GM23338 (cell line): ENCODE measurements around the gene HSP90B1. TPM values are rescaled to one million over a fixed set of nuclear protein-coding genes. Genes with fewer than 3 reads are reported as not detected.

Source experiments
- ATAC-seq: fragments of 200-7000 bp; cut with Tn5 transposase; 3 replicates; pipeline ENCODE4 v1.9.1; 2020
- DNase-seq: peaks from one replicate; pipeline ENCODE4 v3.0.0-alpha.2; 2015; ENCODE audit warnings: low spot score
- H2AFZ ChIP-seq: fragments of 200-600 bp; sonication (generic); 2 replicates; pipeline ENCODE4 v1.8.0; 2016; ENCODE audit warnings: antibody characterized with exemption, mild to moderate bottlenecking, moderate library complexity
- H3F3A ChIP-seq: fragments of 200-600 bp; sonication (generic); replicated peaks from 2 replicates; pipeline ENCODE4 v1.8.0; 2017; ENCODE audit warnings: antibody characterized with exemption, mixed run types, low read depth
- H3K27ac ChIP-seq: fragments of 200-600 bp; sonication (generic); 2 replicates; pipeline ENCODE4 v1.6.1; 2016; ENCODE audit warnings: low read depth
- H3K27me3 ChIP-seq: fragments of 200-600 bp; sonication (generic); 2 replicates; pipeline ENCODE4 v1.8.0; 2016; ENCODE audit warnings: mild to moderate bottlenecking, mixed run types, moderate library complexity; ENCODE audit not compliant: insufficient read depth
- H3K36me3 ChIP-seq: fragments of 200-600 bp; sonication (generic); 2 replicates; pipeline ENCODE4 v1.8.0; 2016; ENCODE audit warnings: mild to moderate bottlenecking; ENCODE audit not compliant: insufficient read depth
- H3K4me1 ChIP-seq: fragments of 200-600 bp; sonication (generic); 2 replicates; pipeline ENCODE4 v1.8.0; 2016; ENCODE audit warnings: mild to moderate bottlenecking, moderate library complexity; ENCODE audit not compliant: insufficient read depth
- H3K4me2 ChIP-seq: fragments of 200-600 bp; sonication (generic); 2 replicates; pipeline ENCODE4 v1.7.1; 2017; ENCODE audit warnings: mixed run types
- H3K4me3 ChIP-seq: fragments of 200-600 bp; sonication (generic); 2 replicates; pipeline ENCODE4 v1.6.1; 2016; ENCODE audit warnings: mixed run types
- H3K79me2 ChIP-seq: fragments of 200-600 bp; sonication (generic); replicated peaks from 2 replicates; pipeline ENCODE4 v1.8.0; 2017; ENCODE audit warnings: mild to moderate bottlenecking; ENCODE audit not compliant: insufficient read depth
- H3K9me2 ChIP-seq: fragments of 200-600 bp; sonication (generic); 2 replicates; pipeline ENCODE4 v1.8.0; 2017; ENCODE audit not compliant: insufficient read depth
- H4K20me1 ChIP-seq: fragments of 200-600 bp; sonication (generic); replicated peaks from 2 replicates; pipeline ENCODE4 v1.8.0; 2017; ENCODE audit warnings: mild to moderate bottlenecking; ENCODE audit not compliant: insufficient read depth
- H3K27ac Mint-ChIP-seq: 2 replicates; pipeline ENCODE4 v1.8.0; 2020; ENCODE audit warnings: inconsistent platforms, mild to moderate bottlenecking, moderate library complexity, mixed read lengths
- H3K27me3 Mint-ChIP-seq: 3 replicates; pipeline ENCODE4 v1.8.0; 2022; ENCODE audit warnings: low read depth, mild to moderate bottlenecking, moderate library complexity, mixed read lengths, inconsistent platforms; ENCODE audit not compliant: insufficient read depth, poor library complexity
- H3K36me3 Mint-ChIP-seq: 3 replicates; pipeline ENCODE4 v1.8.0; 2021; ENCODE audit warnings: low read depth, mild to moderate bottlenecking, inconsistent platforms, moderate library complexity, mixed read lengths
- H3K4me1 Mint-ChIP-seq: 3 replicates; pipeline ENCODE4 v1.8.0; 2020; ENCODE audit warnings: mild to moderate bottlenecking, inconsistent platforms, mixed read lengths
- H3K4me3 Mint-ChIP-seq: 3 replicates; pipeline ENCODE4 v1.8.0; 2021; ENCODE audit warnings: moderate library complexity, mild to moderate bottlenecking, inconsistent platforms, mixed read lengths
- H3K9me3 Mint-ChIP-seq: 3 replicates; pipeline ENCODE4 v1.8.0; 2020; ENCODE audit warnings: moderate library complexity, mild to moderate bottlenecking, inconsistent platforms, mixed read lengths
- CREB1 ChIP-seq: fragments of 250-450 bp; sonication (Bioruptor Pico); IDR thresholded peaks from 2 replicates; pipeline ENCODE4 v1.5.0; 2020; ENCODE audit warnings: low read depth, mild to moderate bottlenecking, moderate library complexity
- CTCF ChIP-seq, 2 experiments: fragments of 200-600 bp in 1 of 2; sonication (generic) in 1 of 2; conservative IDR thresholded peaks; 2 replicates each; pipeline versions ENCODE4 v1.5.1 to v1.6.1; 2016 to 2017; ENCODE audit warnings: antibody characterized with exemption in 2 of 2, low read depth in 2 of 2, mild to moderate bottlenecking in 2 of 2, moderate library complexity in 1 of 2
- EZH2 ChIP-seq: fragments of 200-600 bp; sonication (generic); IDR thresholded peaks from one replicate; pipeline ENCODE4 v1.8.0; 2017; ENCODE audit warnings: antibody characterized with exemption, mild to moderate bottlenecking, low read depth; ENCODE audit not compliant: unreplicated experiment
- EZH2phosphoT487 ChIP-seq: fragments of 200-600 bp; sonication (generic); IDR thresholded peaks from one replicate; pipeline ENCODE4 v1.8.1; 2018; ENCODE audit warnings: antibody characterized with exemption; ENCODE audit not compliant: unreplicated experiment
- JUNB ChIP-seq: IDR thresholded peaks from one replicate; pipeline ENCODE4 v1.6.1; 2016; ENCODE audit warnings: antibody characterized with exemption; ENCODE audit not compliant: unreplicated experiment
- NANOG ChIP-seq: IDR thresholded peaks from 2 replicates; pipeline ENCODE4 v1.6.1; 2016; ENCODE audit warnings: antibody characterized with exemption, borderline replicate concordance
- POLR2AphosphoS5 ChIP-seq: IDR thresholded peaks from 2 replicates; pipeline ENCODE4 v1.6.1; 2016; ENCODE audit warnings: antibody characterized with exemption, low read depth
- REST ChIP-seq: IDR thresholded peaks from one replicate; pipeline ENCODE4 v1.6.1; 2018; ENCODE audit warnings: antibody characterized with exemption; ENCODE audit not compliant: unreplicated experiment
- STAT1 ChIP-seq: IDR thresholded peaks from one replicate; pipeline ENCODE4 v1.6.1; 2016; ENCODE audit warnings: antibody characterized with exemption; ENCODE audit not compliant: unreplicated experiment
- ZNF114 ChIP-seq: fragments of 250-450 bp; sonication (Bioruptor Pico); IDR thresholded peaks from 2 replicates; pipeline ENCODE4 v1.5.0; 2020; ENCODE audit warnings: mild to moderate bottlenecking, moderate library complexity
- ZNF331 ChIP-seq: fragments of 250-450 bp; sonication (Bioruptor Pico); IDR thresholded peaks from 2 replicates; pipeline ENCODE4 v1.5.0; 2020; ENCODE audit warnings: low read depth, mild to moderate bottlenecking, moderate library complexity
- polyA plus RNA-seq: library from polyadenylated mRNA; unstranded; fragments of >200 nt; fragmentation: Nextera tagmentation; extraction: Ambion mirVana; gene quantifications from 2 replicates; pipeline ENCODE4 v1.2.1, GENCODE V29; 2016
- total RNA-seq: library from RNA; depleted of rRNA; stranded (reverse); fragments of >200 nt; shearing (Covaris generic); gene quantifications from 2 replicates; pipeline ENCODE4 v1.2.3, GENCODE V29; 2014
- TF ChIP-seq, protein P1 (sequence below): IDR thresholded peaks from 2 replicates; pipeline ENCODE4 v1.6.1; 2016; ENCODE audit warnings: antibody characterized with exemption
- TF ChIP-seq, protein P2 (sequence below): fragments of 250-450 bp; sonication (Bioruptor Pico); IDR thresholded peaks from 2 replicates; pipeline ENCODE4 v1.5.0; 2020; ENCODE audit warnings: mild to moderate bottlenecking, moderate library complexity

The HSP90B1 gene
- total and polyA plus RNA-seq, 2 experiments from 2014 or later, result 605 to 1,312 TPM

DNA sequence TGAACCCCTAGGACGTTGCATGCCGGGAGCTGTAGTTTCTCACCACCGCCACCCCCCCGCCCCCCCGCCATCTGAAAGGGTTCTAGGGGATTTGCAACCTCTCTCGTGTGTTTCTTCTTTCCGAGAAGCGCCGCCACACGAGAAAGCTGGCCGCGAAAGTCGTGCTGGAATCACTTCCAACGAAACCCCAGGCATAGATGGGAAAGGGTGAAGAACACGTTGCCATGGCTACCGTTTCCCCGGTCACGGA is 501 bp upstream of the HSP90B1 start:
- ATAC-seq (no peak), DNase-seq (no peak)
- TF ChIP-seq ZNF331 (CRISPR knock-in tag), result no peak
- no peak for TF ChIP-seq STAT1
- no peak for TF ChIP-seq CREB1 (CRISPR knock-in tag)
- no peak for TF ChIP-seq NANOG
- TF ChIP-seq, protein P1, sequence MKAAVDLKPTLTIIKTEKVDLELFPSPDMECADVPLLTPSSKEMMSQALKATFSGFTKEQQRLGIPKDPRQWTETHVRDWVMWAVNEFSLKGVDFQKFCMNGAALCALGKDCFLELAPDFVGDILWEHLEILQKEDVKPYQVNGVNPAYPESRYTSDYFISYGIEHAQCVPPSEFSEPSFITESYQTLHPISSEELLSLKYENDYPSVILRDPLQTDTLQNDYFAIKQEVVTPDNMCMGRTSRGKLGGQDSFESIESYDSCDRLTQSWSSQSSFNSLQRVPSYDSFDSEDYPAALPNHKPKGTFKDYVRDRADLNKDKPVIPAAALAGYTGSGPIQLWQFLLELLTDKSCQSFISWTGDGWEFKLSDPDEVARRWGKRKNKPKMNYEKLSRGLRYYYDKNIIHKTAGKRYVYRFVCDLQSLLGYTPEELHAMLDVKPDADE, result no peak
- TF ChIP-seq JUNB, result no peak
- TF ChIP-seq REST, result no peak
- no peak for TF ChIP-seq CTCF (conservative IDR thresholded peaks at IDR 0.05; ENCODE audit: low read depth in 2 of 2)
- no peak for TF ChIP-seq ZNF114 (CRISPR knock-in tag)
- TF ChIP-seq EZH2, result no peak
- no peak for TF ChIP-seq POLR2AphosphoS5
- TF ChIP-seq EZH2phosphoT487, result no peak
- TF ChIP-seq, protein P2, sequence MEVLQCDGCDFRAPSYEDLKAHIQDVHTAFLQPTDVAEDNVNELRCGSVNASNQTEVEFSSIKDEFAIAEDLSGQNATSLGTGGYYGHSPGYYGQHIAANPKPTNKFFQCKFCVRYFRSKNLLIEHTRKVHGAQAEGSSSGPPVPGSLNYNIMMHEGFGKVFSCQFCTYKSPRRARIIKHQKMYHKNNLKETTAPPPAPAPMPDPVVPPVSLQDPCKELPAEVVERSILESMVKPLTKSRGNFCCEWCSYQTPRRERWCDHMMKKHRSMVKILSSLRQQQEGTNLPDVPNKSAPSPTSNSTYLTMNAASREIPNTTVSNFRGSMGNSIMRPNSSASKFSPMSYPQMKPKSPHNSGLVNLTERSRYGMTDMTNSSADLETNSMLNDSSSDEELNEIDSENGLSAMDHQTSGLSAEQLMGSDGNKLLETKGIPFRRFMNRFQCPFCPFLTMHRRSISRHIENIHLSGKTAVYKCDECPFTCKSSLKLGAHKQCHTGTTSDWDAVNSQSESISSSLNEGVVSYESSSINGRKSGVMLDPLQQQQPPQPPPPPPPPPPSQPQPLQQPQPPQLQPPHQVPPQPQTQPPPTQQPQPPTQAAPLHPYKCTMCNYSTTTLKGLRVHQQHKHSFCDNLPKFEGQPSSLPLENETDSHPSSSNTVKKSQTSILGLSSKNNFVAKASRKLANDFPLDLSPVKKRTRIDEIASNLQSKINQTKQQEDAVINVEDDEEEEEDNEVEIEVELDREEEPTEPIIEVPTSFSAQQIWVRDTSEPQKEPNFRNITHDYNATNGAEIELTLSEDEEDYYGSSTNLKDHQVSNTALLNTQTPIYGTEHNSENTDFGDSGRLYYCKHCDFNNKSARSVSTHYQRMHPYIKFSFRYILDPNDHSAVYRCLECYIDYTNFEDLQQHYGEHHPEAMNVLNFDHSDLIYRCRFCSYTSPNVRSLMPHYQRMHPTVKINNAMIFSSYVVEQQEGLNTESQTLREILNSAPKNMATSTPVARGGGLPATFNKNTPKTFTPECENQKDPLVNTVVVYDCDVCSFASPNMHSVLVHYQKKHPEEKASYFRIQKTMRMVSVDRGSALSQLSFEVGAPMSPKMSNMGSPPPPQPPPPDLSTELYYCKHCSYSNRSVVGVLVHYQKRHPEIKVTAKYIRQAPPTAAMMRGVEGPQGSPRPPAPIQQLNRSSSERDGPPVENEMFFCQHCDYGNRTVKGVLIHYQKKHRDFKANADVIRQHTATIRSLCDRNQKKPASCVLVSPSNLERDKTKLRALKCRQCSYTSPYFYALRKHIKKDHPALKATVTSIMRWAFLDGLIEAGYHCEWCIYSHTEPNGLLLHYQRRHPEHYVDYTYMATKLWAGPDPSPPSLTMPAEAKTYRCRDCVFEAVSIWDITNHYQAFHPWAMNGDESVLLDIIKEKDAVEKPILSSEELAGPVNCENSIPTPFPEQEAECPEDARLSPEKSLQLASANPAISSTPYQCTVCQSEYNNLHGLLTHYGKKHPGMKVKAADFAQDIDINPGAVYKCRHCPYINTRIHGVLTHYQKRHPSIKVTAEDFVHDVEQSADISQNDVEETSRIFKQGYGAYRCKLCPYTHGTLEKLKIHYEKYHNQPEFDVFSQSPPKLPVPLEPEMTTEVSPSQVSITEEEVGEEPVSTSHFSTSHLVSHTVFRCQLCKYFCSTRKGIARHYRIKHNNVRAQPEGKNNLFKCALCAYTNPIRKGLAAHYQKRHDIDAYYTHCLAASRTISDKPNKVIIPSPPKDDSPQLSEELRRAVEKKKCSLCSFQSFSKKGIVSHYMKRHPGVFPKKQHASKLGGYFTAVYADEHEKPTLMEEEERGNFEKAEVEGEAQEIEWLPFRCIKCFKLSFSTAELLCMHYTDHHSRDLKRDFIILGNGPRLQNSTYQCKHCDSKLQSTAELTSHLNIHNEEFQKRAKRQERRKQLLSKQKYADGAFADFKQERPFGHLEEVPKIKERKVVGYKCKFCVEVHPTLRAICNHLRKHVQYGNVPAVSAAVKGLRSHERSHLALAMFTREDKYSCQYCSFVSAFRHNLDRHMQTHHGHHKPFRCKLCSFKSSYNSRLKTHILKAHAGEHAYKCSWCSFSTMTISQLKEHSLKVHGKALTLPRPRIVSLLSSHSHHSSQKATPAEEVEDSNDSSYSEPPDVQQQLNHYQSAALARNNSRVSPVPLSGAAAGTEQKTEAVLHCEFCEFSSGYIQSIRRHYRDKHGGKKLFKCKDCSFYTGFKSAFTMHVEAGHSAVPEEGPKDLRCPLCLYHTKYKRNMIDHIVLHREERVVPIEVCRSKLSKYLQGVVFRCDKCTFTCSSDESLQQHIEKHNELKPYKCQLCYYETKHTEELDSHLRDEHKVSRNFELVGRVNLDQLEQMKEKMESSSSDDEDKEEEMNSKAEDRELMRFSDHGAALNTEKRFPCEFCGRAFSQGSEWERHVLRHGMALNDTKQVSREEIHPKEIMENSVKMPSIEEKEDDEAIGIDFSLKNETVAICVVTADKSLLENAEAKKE (CRISPR knock-in tag), result no peak
- Histone ChIP-seq H3K4me2 (peak overlapping the region; percentile 81; the same call in 1 of the 2 replicates), H3K9me2 (no peaks in the 10 kb centered on the region), H3F3A (0 out of 2 replicates have a peak, but pooled peaks cover 7% of the 10 kb centered on the region), H2AFZ (no peak overlapping the region), H3K4me1 (peaks cover 13% of the 10 kb centered on the region; the same call in 1 of the 2 replicates), H3K27ac (no peak overlapping the region), H3K4me3 (peak overlapping the region; percentile 82), H4K20me1 (peaks cover 34% of the 10 kb centered on the region), H3K36me3 (peaks cover 27% of the 10 kb centered on the region), H3K79me2 (peaks cover 44% of the 10 kb centered on the region), H3K27me3 (no peaks in the 10 kb centered on the region)
- no peaks in the 10 kb centered on the region for H3K9me3 Mint-ChIP-seq
- H3K36me3 Mint-ChIP-seq, result peaks cover 32% of the 10 kb centered on the region
- H3K4me1 Mint-ChIP-seq, result peaks cover 18% of the 10 kb centered on the region
- peak overlapping the region; percentile 98 for H3K27ac Mint-ChIP-seq
- H3K4me3 Mint-ChIP-seq, result peak overlapping the region; percentile 86
- H3K27me3 Mint-ChIP-seq, result peaks cover 7% of the 10 kb centered on the region
